Kidney (tissue), 22 donors: ENCODE results near the gene TOMM20. TPM values are rescaled to one million over a fixed set of nuclear protein-coding genes. Genes with fewer than 3 reads are reported as not detected.

Source experiments
- DNase-seq, 5 donors: peaks; one replicate each; pipeline ENCODE4 v3.0.0-alpha.2; 2013 to 2020
- FAIRE-seq: peaks from 2 replicates; lab custom pipeline; 2012; peaks lifted over from hg19 to GRCh38; lab: Jason Lieb, UNC
- H3K27ac ChIP-seq, 2 donors: one replicate each; pipeline ENCODE4 v1.7.0; 2013; ENCODE audit warnings: low read depth in 2 of 2, low read length in 2 of 2, inconsistent platforms in 1 of 2
- H3K27me3 ChIP-seq: one replicate; pipeline ENCODE4 v1.7.1; 2013; ENCODE audit warnings: low read length, inconsistent platforms; ENCODE audit not compliant: control insufficient read depth, insufficient read depth
- H3K36me3 ChIP-seq, 3 donors: one replicate each; pipeline versions ENCODE4 v1.7.0 to v1.7.1; 2013; ENCODE audit warnings: low read length in 3 of 3, control low read depth in 1 of 3, inconsistent platforms in 1 of 3; ENCODE audit not compliant: insufficient read depth in 3 of 3, control insufficient read depth in 2 of 3
- H3K4me1 ChIP-seq, 3 donors: one replicate each; pipeline versions ENCODE4 v1.7.0 to v1.7.1; 2013; ENCODE audit warnings: low read length in 3 of 3, inconsistent platforms in 1 of 3, low read depth in 1 of 3; ENCODE audit not compliant: control insufficient read depth in 2 of 3, insufficient read depth in 2 of 3
- H3K4me3 ChIP-seq, 3 donors: one replicate each; pipeline versions ENCODE4 v1.7.0 to v1.8.1; 2013; ENCODE audit warnings: low read length in 3 of 3, control low read depth in 1 of 3, inconsistent platforms in 1 of 3
- H3K9ac ChIP-seq, 3 donors: one replicate each; pipeline versions ENCODE4 v1.7.0 to v1.7.1; 2013; ENCODE audit warnings: low read length in 3 of 3, control low read depth in 1 of 3, inconsistent platforms in 1 of 3
- H3K9me3 ChIP-seq, 3 donors: one replicate each; pipeline versions ENCODE4 v1.7.0 to v1.7.1; 2013; ENCODE audit warnings: low read length in 3 of 3, control low read depth in 1 of 3, inconsistent platforms in 1 of 3; ENCODE audit not compliant: control insufficient read depth in 2 of 3, insufficient read depth in 1 of 3
- CTCF ChIP-seq: IDR thresholded peaks from 3 replicates; pipeline ENCODE4 v1.5.1; 2012; ENCODE audit warnings: mild to moderate bottlenecking, moderate library complexity, borderline replicate concordance; ENCODE audit not compliant: insufficient read depth; ENCODE audit errors: extremely low read depth
- intact Hi-C: fragments of 100-400 bp; cut with DNase I; formaldehyde crosslinking; loops from one replicate; pipeline ENCODE4 v1.11.1; 2022
- long read RNA-seq, 10 donors: library from polyadenylated mRNA in 1 of 10; unstranded in 1 of 10; transcript quantifications; one replicate each; pipeline ENCODE4 v2.0.0 and lab custom pipeline, GENCODE V29; 2021 to 2026
- polyA plus RNA-seq: library from polyadenylated mRNA; stranded (reverse); fragments of 350-450 nt; fragmentation: Illumina TruSeq; extraction: RNeasy Lipid Tissue Mini Kit (QIAGEN cat#74804); gene quantifications from one replicate; pipeline ENCODE4 v1.2.3, GENCODE V29; 2014; ENCODE audit warnings: low read depth, low replicate concordance; ENCODE audit not compliant: insufficient read depth
- total RNA-seq: library from RNA; stranded (reverse); fragmentation: NEBNext Ultra II Directional; extraction: Animal tissue kit (Norgen Biotek cat#: 25700); gene quantifications from one replicate; pipeline ENCODE4 v1.2.1, GENCODE V29; 2021
- donor health status: control.
- donor health status: control.
- donor health status: control.
- donor health status: control.
- donor health status: control.
- donor health status: DM: yes; HTN: yes; CAD: no.
- donor health status: Normal renal cell carcinoma (clear cell type).

TOMM20 gene
- total RNA-seq (102 TPM), polyA plus RNA-seq (96.4 TPM)
- long read RNA-seq, donor 1, transcript TOMM20-201 (5 exons, 3,387 nt), result major isoform, 88 of 90 reads
- long read RNA-seq, donor 1, partial matches to known transcripts, result 0 of 90 reads
- long read RNA-seq, donor 1, other reads (novel, unspliced or antisense), result 0 of 90 reads
- long read RNA-seq, donor 2, transcript TOMM20-201 (5 exons, 3,387 nt), result major isoform, 97 of 98 reads
- long read RNA-seq, donor 2, partial matches to known transcripts, result 0 of 98 reads
- long read RNA-seq, donor 2, other reads (novel, unspliced or antisense), result 0 of 98 reads
- long read RNA-seq, donor 3, transcript TOMM20-201 (5 exons, 3,387 nt), result major isoform, 116 of 117 reads
- long read RNA-seq, donor 3, partial matches to known transcripts, result 0 of 117 reads
- long read RNA-seq, donor 3, other reads (novel, unspliced or antisense), result 0 of 117 reads
- long read RNA-seq, donor 4, transcript TOMM20-201 (5 exons, 3,387 nt), result major isoform, 41 of 41 reads
- long read RNA-seq, donor 4, partial matches to known transcripts, result 0 of 41 reads
- long read RNA-seq, donor 4, other reads (novel, unspliced or antisense), result 0 of 41 reads
- long read RNA-seq, donor 5, partial matches to known transcripts, result 0 of 2 reads
- long read RNA-seq, donor 5, other reads (novel, unspliced or antisense), result 0 of 2 reads
- long read RNA-seq, donor 6, transcript TOMM20-201 (5 exons, 3,387 nt), result major isoform, 102 of 120 reads
- long read RNA-seq, donor 6, partial matches to known transcripts, result 17 of 120 reads
- long read RNA-seq, donor 6, other reads (novel, unspliced or antisense), result 0 of 120 reads
- long read RNA-seq, donor 7, transcript TOMM20-201 (5 exons, 3,387 nt), result major isoform, 69 of 92 reads
- long read RNA-seq, donor 7, partial matches to known transcripts, result 0 of 92 reads
- long read RNA-seq, donor 7, other reads (novel, unspliced or antisense), result 23 of 92 reads
- long read RNA-seq, donor 8, transcript TOMM20-201 (5 exons, 3,387 nt), result major isoform, 79 of 86 reads
- long read RNA-seq, donor 8, partial matches to known transcripts, result 6 of 86 reads
- long read RNA-seq, donor 8, other reads (novel, unspliced or antisense), result 0 of 86 reads
- long read RNA-seq, donor 9, transcript TOMM20-201 (5 exons, 3,387 nt), result major isoform, 39 of 40 reads
- long read RNA-seq, donor 9, partial matches to known transcripts, result 0 of 40 reads
- long read RNA-seq, donor 9, other reads (novel, unspliced or antisense), result 0 of 40 reads
- long read RNA-seq, donor 10, transcript TOMM20-201 (5 exons, 3,387 nt), result major isoform, 70 of 79 reads
- long read RNA-seq, donor 10, partial matches to known transcripts, result 5 of 79 reads
- long read RNA-seq, donor 10, other reads (novel, unspliced or antisense), result 0 of 79 reads

DNA sequence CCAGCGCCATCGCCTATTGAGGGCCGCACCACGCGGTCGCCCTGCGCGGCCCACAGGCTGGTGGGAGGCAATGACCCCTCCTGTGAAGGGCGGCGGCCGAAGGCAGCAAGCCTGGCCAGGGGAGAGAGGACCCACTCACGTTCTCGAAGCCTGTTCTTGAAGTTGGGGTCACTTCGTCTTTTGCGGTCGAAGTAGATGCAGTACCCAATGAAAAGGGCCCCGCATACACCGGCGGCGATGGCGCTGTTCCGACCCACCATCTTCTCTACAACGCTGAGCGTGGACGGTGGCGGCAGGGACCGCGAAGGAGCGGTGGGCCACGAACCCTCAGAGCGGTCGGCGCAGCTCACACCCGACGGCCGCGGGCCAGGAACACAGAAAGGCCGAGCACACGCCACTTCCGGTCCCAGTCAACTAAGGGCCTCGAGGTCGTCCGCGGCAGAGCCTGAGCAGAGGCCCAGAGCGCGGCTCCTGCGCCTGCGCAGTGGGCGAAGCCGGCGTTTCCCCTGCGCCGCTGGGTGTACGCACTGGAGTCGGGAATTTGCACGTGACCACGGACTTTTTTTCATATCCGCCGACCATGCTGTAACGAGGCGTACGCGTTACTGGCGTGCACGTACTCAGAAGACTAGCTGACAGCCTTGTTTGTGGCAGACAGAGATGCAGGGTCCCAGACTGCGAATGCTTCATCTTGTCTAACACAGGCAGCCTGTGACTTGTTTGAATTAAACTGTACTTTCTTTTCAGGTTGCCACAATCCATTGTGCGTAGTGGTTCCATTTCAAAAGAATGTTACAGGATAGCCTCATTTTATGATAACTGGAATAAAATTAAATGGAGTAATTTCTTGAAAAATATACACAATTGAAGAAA lies at the start of gene TOMM20:
Gene TOMM20 (minus strand): TSS at position 382 of the 873 bp plus-strand sequence. CDS start 122 bp downstream, at position 260.
- Histone ChIP-seq H3K27ac (peak within 1 kb of the TSS; percentile 69 to 86), H3K27me3 (no peaks in the 10 kb centered on the region), H3K36me3 (peaks cover 0 to 9% (median 3%) of the 10 kb centered on the region in 3 donors), H3K4me3 (peak within 1 kb of the TSS; percentile 88 to 98 (median 96)), H3K4me1 (peaks cover 0 to 7% (median 0%) of the 10 kb centered on the region in 3 donors), H3K9ac (peak within 1 kb of the TSS; percentile 91 to 97 (median 95)), H3K9me3 (no peaks in the 10 kb centered on the region)
- no peak for FAIRE-seq
- intact Hi-C loops, result no loop called here
- peak; percentile 98 to 100 (median 99) for DNase-seq
- no peak for TF ChIP-seq CTCF

GRCh38 chr1:235176486-235176885 lies 47.8 kb upstream of the TOMM20 start:
- no peak overlapping the region for H3K4me3 ChIP-seq
- no peak for TF ChIP-seq CTCF
- no peaks in the 10 kb centered on the region for H3K27me3 ChIP-seq
- no peak overlapping the region for H3K27ac ChIP-seq
- no peak for DNase-seq
- no peaks in the 10 kb centered on the region for H3K4me1 ChIP-seq
- H3K9ac ChIP-seq, result no peak overlapping the region
- FAIRE-seq, result no peak
- H3K9me3 ChIP-seq, result no peaks in the 10 kb centered on the region
- intact Hi-C loops, result no loop called here
- peaks cover 2 to 21% (median 4%) of the 10 kb centered on the region in 3 donors for H3K36me3 ChIP-seq

DNA sequence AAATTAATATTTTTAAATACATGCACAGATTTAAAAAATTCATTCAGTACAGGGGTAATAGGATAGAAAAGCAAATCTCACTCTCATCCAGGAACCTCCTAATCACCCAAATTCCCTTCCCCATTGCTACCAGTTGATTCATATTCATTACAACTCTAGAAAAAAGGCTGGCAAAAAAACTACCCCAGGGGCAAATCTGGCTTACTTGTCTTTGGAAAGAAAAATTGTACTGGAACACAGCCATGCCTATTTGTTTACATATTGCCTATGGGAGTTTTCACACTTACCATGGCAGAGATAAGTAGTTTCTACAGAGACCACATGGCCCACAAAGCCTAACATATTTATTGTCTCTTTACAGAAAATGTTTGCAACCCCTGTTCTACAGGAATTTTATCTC lies 41.3 kb upstream of the TOMM20 start:
- DNase-seq, result no peak
- H3K27ac ChIP-seq, result no peak overlapping the region
- no peaks in the 10 kb centered on the region for H3K9me3 ChIP-seq
- no peak for FAIRE-seq
- H3K9ac ChIP-seq, result no peak overlapping the region
- intact Hi-C loops, result no loop called here
- H3K4me3 ChIP-seq, result no peak overlapping the region
- H3K36me3 ChIP-seq, result peaks cover 0 to 8% (median 6%) of the 10 kb centered on the region in 3 donors
- H3K27me3 ChIP-seq, result no peaks in the 10 kb centered on the region
- H3K4me1 ChIP-seq, result no peaks in the 10 kb centered on the region
- no peak for TF ChIP-seq CTCF
